ENCODE measurements around the gene UBE2K. TPM values are rescaled to one million over a fixed set of nuclear protein-coding genes. Genes with fewer than 3 reads are reported as not detected.
"Not testable (repeated sequence)": the region's sequence is repeated elsewhere in the genome, so short reads cannot be mapped to it uniquely, and the experiment has no call there.

The UBE2K gene
- total and polyA plus RNA-seq, 7 donors: 25.2 to 56.4 (median 37.3) TPM

- Histone ChIP-seq H3K27ac (no peak overlapping the region), H3K4me3 (no peak overlapping the region), H3K27me3 (no peaks in the 10 kb centered on the region), H3K4me1 (no peaks in the 10 kb centered on the region), H3K9me3 (no peaks in the 10 kb centered on the region), H3K36me3 (no peaks in the 10 kb centered on the region)
- 71 to 85% methylated on average over 4 of the region's 4 CpGs for whole genome bisulfite sequencing, 2 donors
- intact Hi-C loops (cut with DNase I): no loop called here
- DNase-seq: no peak
- no peak for TF ChIP-seq POLR2AphosphoS5 (IDR thresholded peaks at IDR 0.05)
- TF ChIP-seq, protein P1, sequence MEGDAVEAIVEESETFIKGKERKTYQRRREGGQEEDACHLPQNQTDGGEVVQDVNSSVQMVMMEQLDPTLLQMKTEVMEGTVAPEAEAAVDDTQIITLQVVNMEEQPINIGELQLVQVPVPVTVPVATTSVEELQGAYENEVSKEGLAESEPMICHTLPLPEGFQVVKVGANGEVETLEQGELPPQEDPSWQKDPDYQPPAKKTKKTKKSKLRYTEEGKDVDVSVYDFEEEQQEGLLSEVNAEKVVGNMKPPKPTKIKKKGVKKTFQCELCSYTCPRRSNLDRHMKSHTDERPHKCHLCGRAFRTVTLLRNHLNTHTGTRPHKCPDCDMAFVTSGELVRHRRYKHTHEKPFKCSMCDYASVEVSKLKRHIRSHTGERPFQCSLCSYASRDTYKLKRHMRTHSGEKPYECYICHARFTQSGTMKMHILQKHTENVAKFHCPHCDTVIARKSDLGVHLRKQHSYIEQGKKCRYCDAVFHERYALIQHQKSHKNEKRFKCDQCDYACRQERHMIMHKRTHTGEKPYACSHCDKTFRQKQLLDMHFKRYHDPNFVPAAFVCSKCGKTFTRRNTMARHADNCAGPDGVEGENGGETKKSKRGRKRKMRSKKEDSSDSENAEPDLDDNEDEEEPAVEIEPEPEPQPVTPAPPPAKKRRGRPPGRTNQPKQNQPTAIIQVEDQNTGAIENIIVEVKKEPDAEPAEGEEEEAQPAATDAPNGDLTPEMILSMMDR (IDR thresholded peaks at IDR 0.05): no peak
- no peak for TF ChIP-seq POLR2A (IDR thresholded peaks at IDR 0.05)
- TF ChIP-seq EP300 (IDR thresholded peaks at IDR 0.05): no peak
Observed at GRCh38 chr4:39786838-39787237, 88.9 kb downstream of the UBE2K start.

GRCh38 chr4:39792128-39792527 is 94.2 kb downstream of the UBE2K start:
- no peak for DNase-seq
- H3K4me3 ChIP-seq: no peak overlapping the region

DNA sequence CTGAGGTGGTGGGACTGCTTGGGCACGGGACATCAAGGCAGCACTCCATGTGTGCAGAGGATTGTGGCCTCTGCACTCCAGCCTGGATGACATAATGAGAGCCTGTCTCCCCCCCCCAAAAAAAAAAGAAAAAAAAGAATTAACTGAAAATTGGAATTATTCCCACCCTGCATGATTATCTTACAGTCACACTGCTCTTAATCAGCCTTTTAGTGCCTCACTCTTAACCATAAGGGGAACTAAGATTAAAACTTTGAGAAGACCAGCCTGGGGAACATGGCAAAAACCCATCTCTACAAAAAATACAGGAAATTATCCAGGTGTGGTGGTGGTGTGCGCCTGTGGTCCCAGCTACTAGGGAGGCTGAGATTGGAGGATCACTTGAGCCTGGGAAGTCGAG is 94.6 kb downstream of the UBE2K start:
- TF ChIP-seq, protein P1 (IDR thresholded peaks at IDR 0.05): no peak
- TF ChIP-seq EP300 (IDR thresholded peaks at IDR 0.05) (no peak), POLR2AphosphoS5 (IDR thresholded peaks at IDR 0.05) (no peak), POLR2A (IDR thresholded peaks at IDR 0.05) (no peak)
- no peaks in the 10 kb centered on the region for H3K36me3 ChIP-seq
- WGBS, 2 donors: 85 to 93% methylated on average over 3 of the region's 3 CpGs
- H3K27ac ChIP-seq: no peak overlapping the region
- no peaks in the 10 kb centered on the region for H3K27me3 ChIP-seq
- H3K4me3 ChIP-seq: no peak overlapping the region
- intact Hi-C loops (cut with DNase I): no loop called here
- DNase-seq: no peak
- H3K9me3 ChIP-seq: no peaks in the 10 kb centered on the region
- no peaks in the 10 kb centered on the region for H3K4me1 ChIP-seq

More at GRCh38 chr4:39792128-39792527, 94.2 kb downstream of the UBE2K start:
- Histone ChIP-seq H3K36me3 (no peaks in the 10 kb centered on the region), H3K4me1 (no peaks in the 10 kb centered on the region), H3K27ac (no peak overlapping the region), H3K9me3 (no peaks in the 10 kb centered on the region), H3K27me3 (no peaks in the 10 kb centered on the region)
- 87 to 88% methylated on average over 5 of the region's 5 CpGs for WGBS, 2 donors
- intact Hi-C loops (cut with DNase I): no loop called here
- TF ChIP-seq, protein P1 (IDR thresholded peaks at IDR 0.05): no peak
- TF ChIP-seq EP300 (IDR thresholded peaks at IDR 0.05) (no peak), POLR2AphosphoS5 (IDR thresholded peaks at IDR 0.05) (no peak), POLR2A (IDR thresholded peaks at IDR 0.05) (no peak)

DNA sequence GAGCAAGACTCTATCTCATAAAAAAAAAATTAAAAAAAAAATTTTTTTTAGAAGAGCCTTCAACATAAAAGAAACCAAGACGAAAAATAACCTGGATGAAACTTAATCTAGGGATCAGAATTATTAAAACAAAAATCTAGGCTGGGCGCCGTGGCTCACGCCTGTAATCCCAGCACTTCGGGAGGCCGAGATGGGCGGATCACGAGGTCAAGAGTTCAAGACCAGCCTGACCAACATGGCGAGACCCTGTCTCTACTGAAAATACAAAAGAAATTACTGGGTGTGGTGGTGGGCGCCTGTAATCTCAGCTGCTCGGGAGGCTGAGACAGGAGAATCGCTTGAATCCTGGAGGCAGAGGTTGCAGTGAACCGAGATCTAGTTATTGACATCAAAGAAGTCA is 95.0 kb downstream of the UBE2K start:
- intact Hi-C loops (cut with DNase I); H3K36me3 ChIP-seq; H3K27ac ChIP-seq; H3K27me3 ChIP-seq; DNase-seq; H3K4me1 ChIP-seq; H3K9me3 ChIP-seq; H3K4me3 ChIP-seq: not testable (repeated sequence)
- 92 to 96% methylated on average over 13 of the region's 13 CpGs for WGBS, 2 donors

DNA sequence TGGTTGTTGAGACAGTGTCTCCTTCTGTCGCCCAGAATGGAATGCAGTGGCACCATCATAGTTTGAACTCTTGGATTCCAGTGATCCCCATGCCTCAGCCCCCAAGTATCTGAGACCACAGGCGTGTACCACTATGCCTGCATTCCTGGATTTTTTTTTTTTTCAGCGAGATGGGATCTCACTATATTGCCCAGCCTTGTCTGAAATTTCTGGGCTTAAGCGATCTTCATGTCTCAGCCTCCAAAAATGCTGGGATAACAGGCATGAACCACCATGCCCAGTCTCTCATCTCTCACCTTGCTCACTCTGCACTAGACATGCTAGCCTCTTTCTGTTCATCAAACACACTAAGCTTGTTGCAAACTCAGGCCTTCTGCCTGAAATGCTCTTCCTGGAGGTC is 104.1 kb downstream of the UBE2K start:
- Histone ChIP-seq H3K27me3 (no peaks in the 10 kb centered on the region), H3K4me3 (no peak overlapping the region), H3K4me1 (no peaks in the 10 kb centered on the region), H3K36me3 (no peaks in the 10 kb centered on the region), H3K27ac (no peak overlapping the region), H3K9me3 (no peaks in the 10 kb centered on the region)
- intact Hi-C loops (cut with DNase I): no loop called here
- whole genome bisulfite sequencing, 2 donors: 68 to 96% methylated on average over 4 of the region's 4 CpGs
- no peak for DNase-seq
- TF ChIP-seq, protein P1 (IDR thresholded peaks at IDR 0.05): no peak
- TF ChIP-seq EP300 (IDR thresholded peaks at IDR 0.05) (no peak), POLR2A (IDR thresholded peaks at IDR 0.05) (no peak), POLR2AphosphoS5 (IDR thresholded peaks at IDR 0.05) (no peak)
